Hepatocyte (in vitro differentiated cells): ENCODE measurements around the gene GAGE12G. TPM values are rescaled to one million over a fixed set of nuclear protein-coding genes. Genes with fewer than 3 reads are reported as not detected.
"Not testable (repeated sequence)": the region's sequence is repeated elsewhere in the genome, so short reads cannot be mapped to it uniquely, and the experiment has no call there.

ENCODE experiments used
- DNase-seq: peaks from one replicate; pipeline ENCODE4 v3.0.0-alpha.2; 2016; ENCODE audit warnings: low spot score
- H2AFZ ChIP-seq: fragments of 200-600 bp; sonication (generic); 2 replicates; pipeline ENCODE4 v1.6.0; 2016; ENCODE audit warnings: antibody characterized with exemption, mild to moderate bottlenecking
- H3K27ac ChIP-seq: fragments of 200-600 bp; sonication (generic); 2 replicates; pipeline ENCODE4 v1.5.1; 2016; ENCODE audit warnings: mild to moderate bottlenecking
- H3K27me3 ChIP-seq: fragments of 200-600 bp; sonication (generic); 2 replicates; pipeline ENCODE4 v1.6.1; 2016
- H3K36me3 ChIP-seq: fragments of 200-600 bp; sonication (generic); replicated peaks from 2 replicates; pipeline ENCODE4 v1.5.1; 2016; ENCODE audit warnings: low read depth; ENCODE audit not compliant: insufficient read depth
- H3K4me1 ChIP-seq: fragments of 200-600 bp; sonication (generic); 2 replicates; pipeline ENCODE4 v1.5.1; 2016; ENCODE audit warnings: mild to moderate bottlenecking, moderate library complexity; ENCODE audit not compliant: insufficient read depth
- H3K4me2 ChIP-seq: fragments of 200-600 bp; sonication (generic); 2 replicates; pipeline ENCODE4 v1.6.0; 2016
- H3K4me3 ChIP-seq: fragments of 200-600 bp; sonication (generic); 2 replicates; pipeline ENCODE4 v1.5.1; 2016; ENCODE audit warnings: mild to moderate bottlenecking
- H3K79me2 ChIP-seq: fragments of 200-600 bp; sonication (generic); 2 replicates; pipeline ENCODE4 v1.6.0; 2017; ENCODE audit warnings: mild to moderate bottlenecking
- H3K9me2 ChIP-seq: fragments of 200-600 bp; sonication (generic); replicated peaks from 2 replicates; pipeline ENCODE4 v1.6.0; 2017; ENCODE audit warnings: mild to moderate bottlenecking; ENCODE audit not compliant: insufficient read depth
- H3K9me3 ChIP-seq: fragments of 200-600 bp; sonication (generic); 2 replicates; pipeline ENCODE4 v1.5.1; 2016; ENCODE audit warnings: low read depth, mild to moderate bottlenecking
- H4K20me1 ChIP-seq: fragments of 200-600 bp; sonication (generic); 2 replicates; pipeline ENCODE4 v1.6.0; 2016; ENCODE audit warnings: mild to moderate bottlenecking; ENCODE audit not compliant: insufficient read depth, poor library complexity, severe bottlenecking
- WGBS: methylation state at CpG from one replicate; pipeline ENCODE4 v1.1.6; 2016; ENCODE audit warnings: low lambda C conversion rate; ENCODE audit errors: missing lambda C conversion rate; 5-methylcytosine and 5-hydroxymethylcytosine counted together
- polyA plus RNA-seq: library from polyadenylated mRNA; unstranded; fragments of >200 nt; fragmentation: Nextera tagmentation; extraction: Ambion mirVana; gene quantifications from 2 replicates; pipeline ENCODE4 v1.2.1, GENCODE V29; 2016
- total RNA-seq: library from RNA; depleted of rRNA; stranded (reverse); fragments of >200 nt; gene quantifications from 2 replicates; pipeline ENCODE4 v1.2.3, GENCODE V29; 2014

Gene GAGE12G
- total RNA-seq (not detected in 2 replicates), polyA plus RNA-seq (not detected in 2 replicates)

GRCh38 chrX:49570100-49570499 lies at the start of gene GAGE12G:
Gene GAGE12G, plus strand, starts transcription at chrX:49570400. Its CDS starts 1,155 bp downstream, at chrX:49571555.
- H3K27ac ChIP-seq, H3K79me2 ChIP-seq, H2AFZ ChIP-seq, H4K20me1 ChIP-seq, H3K4me2 ChIP-seq, H3K9me3 ChIP-seq, DNase-seq, H3K36me3 ChIP-seq, H3K27me3 ChIP-seq, H3K4me3 ChIP-seq, H3K9me2 ChIP-seq, H3K4me1 ChIP-seq: not testable (repeated sequence)
- no CpG with 5 or more reads among the region's 16 CpGs for WGBS

DNA sequence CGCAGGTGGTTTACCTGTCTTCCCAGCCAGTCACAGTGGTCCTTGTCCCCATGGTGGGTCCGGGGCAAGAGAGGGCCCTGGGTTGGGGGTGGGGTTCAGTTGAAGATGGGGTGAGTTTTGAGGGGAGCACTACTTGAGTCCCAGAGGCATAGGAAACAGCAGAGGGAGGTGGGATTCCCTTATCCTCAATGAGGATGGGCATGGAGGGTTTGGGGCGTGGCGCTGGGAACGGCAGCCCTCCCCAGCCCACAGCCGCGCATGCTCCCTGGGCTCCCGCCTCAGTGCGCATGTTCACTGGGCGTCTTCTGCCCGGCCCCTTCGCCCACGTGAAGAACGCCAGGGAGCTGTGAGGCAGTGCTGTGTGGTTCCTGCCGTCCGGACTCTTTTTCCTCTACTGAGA lies 38.3 kb upstream of the GAGE12G start, which contains the start of gene GAGE12C:
Gene GAGE12C (plus strand): TSS at position 301 of the 400 bp plus-strand sequence. CDS start 1,155 bp downstream, outside the sequence.
- not testable (repeated sequence) for H3K9me2 ChIP-seq, H3K36me3 ChIP-seq, H3K9me3 ChIP-seq, H2AFZ ChIP-seq, H3K4me3 ChIP-seq, H3K4me2 ChIP-seq, H3K79me2 ChIP-seq, H4K20me1 ChIP-seq, H3K27me3 ChIP-seq, H3K4me1 ChIP-seq, DNase-seq, H3K27ac ChIP-seq
- no CpG with 5 or more reads among the region's 16 CpGs for WGBS

GRCh38 chrX:49541433-49541832 lies 28.8 kb upstream of the GAGE12G start, which contains the start of gene GAGE12D:
Gene GAGE12D, plus strand, starts transcription at chrX:49541733. Its CDS starts 1,155 bp downstream, at chrX:49542888.
- not testable (repeated sequence) for H2AFZ ChIP-seq, H3K79me2 ChIP-seq, H3K4me3 ChIP-seq, DNase-seq, H4K20me1 ChIP-seq, H3K4me2 ChIP-seq, H3K27ac ChIP-seq, H3K4me1 ChIP-seq, H3K9me2 ChIP-seq, H3K27me3 ChIP-seq, H3K9me3 ChIP-seq, H3K36me3 ChIP-seq
- WGBS: no CpG with 5 or more reads among the region's 16 CpGs

GRCh38 chrX:49550989-49551388 lies 19.2 kb upstream of the GAGE12G start, which contains the start of gene GAGE12E:
Gene GAGE12E, plus strand, starts transcription at chrX:49551289. Its CDS starts 1,155 bp downstream, at chrX:49552444.
- H3K79me2 ChIP-seq, H3K4me2 ChIP-seq, H3K9me2 ChIP-seq, H3K4me1 ChIP-seq, H3K27ac ChIP-seq, H2AFZ ChIP-seq, H3K9me3 ChIP-seq, H3K27me3 ChIP-seq, DNase-seq, H4K20me1 ChIP-seq, H3K36me3 ChIP-seq, H3K4me3 ChIP-seq: not testable (repeated sequence)
- WGBS: no CpG with 5 or more reads among the region's 16 CpGs

DNA sequence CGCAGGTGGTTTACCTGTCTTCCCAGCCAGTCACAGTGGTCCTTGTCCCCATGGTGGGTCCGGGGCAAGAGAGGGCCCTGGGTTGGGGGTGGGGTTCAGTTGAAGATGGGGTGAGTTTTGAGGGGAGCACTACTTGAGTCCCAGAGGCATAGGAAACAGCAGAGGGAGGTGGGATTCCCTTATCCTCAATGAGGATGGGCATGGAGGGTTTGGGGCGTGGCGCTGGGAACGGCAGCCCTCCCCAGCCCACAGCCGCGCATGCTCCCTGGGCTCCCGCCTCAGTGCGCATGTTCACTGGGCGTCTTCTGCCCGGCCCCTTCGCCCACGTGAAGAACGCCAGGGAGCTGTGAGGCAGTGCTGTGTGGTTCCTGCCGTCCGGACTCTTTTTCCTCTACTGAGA lies 9.7 kb upstream of the GAGE12G start, which contains the start of gene GAGE12F:
Gene GAGE12F (plus strand): TSS at position 301 of the 400 bp plus-strand sequence. CDS start 1,155 bp downstream, outside the sequence.
- H3K79me2 ChIP-seq, H3K9me2 ChIP-seq, DNase-seq, H4K20me1 ChIP-seq, H3K4me1 ChIP-seq, H3K27me3 ChIP-seq, H3K27ac ChIP-seq, H3K4me3 ChIP-seq, H3K36me3 ChIP-seq, H2AFZ ChIP-seq, H3K4me2 ChIP-seq, H3K9me3 ChIP-seq: not testable (repeated sequence)
- WGBS: no CpG with 5 or more reads among the region's 16 CpGs

- H3K4me2 ChIP-seq, H2AFZ ChIP-seq, H3K4me3 ChIP-seq, DNase-seq, H3K9me3 ChIP-seq, H3K36me3 ChIP-seq, H3K9me2 ChIP-seq, H3K27me3 ChIP-seq, H4K20me1 ChIP-seq, H3K79me2 ChIP-seq, H3K4me1 ChIP-seq, H3K27ac ChIP-seq: not testable (repeated sequence)
- no CpG with 5 or more reads among the region's 11 CpGs for WGBS
Measured at GRCh38 chrX:49568728-49569127, 1.5 kb upstream of the GAGE12G start.

- DNase-seq, H3K27me3 ChIP-seq, H2AFZ ChIP-seq, H3K4me3 ChIP-seq, H4K20me1 ChIP-seq, H3K9me2 ChIP-seq, H3K79me2 ChIP-seq, H3K36me3 ChIP-seq, H3K4me1 ChIP-seq, H3K4me2 ChIP-seq, H3K27ac ChIP-seq, H3K9me3 ChIP-seq: not testable (repeated sequence)
- WGBS: no CpG with 5 or more reads among the region's 13 CpGs
Measured at GRCh38 chrX:49569152-49569551, 1.0 kb upstream of the GAGE12G start.

- not testable (repeated sequence) for H2AFZ ChIP-seq, H4K20me1 ChIP-seq, H3K9me3 ChIP-seq, H3K4me3 ChIP-seq, H3K4me1 ChIP-seq, H3K27ac ChIP-seq, H3K9me2 ChIP-seq, H3K27me3 ChIP-seq, DNase-seq, H3K36me3 ChIP-seq, H3K4me2 ChIP-seq, H3K79me2 ChIP-seq
- WGBS: no CpG with 5 or more reads among the region's 16 CpGs
Measured at GRCh38 chrX:49579649-49580048, 9.4 kb downstream of the GAGE12G start, which contains the start of gene GAGE12H. Gene GAGE12H, plus strand, starts transcription at chrX:49579949. Its CDS starts 1,155 bp downstream, at chrX:49581104.

DNA sequence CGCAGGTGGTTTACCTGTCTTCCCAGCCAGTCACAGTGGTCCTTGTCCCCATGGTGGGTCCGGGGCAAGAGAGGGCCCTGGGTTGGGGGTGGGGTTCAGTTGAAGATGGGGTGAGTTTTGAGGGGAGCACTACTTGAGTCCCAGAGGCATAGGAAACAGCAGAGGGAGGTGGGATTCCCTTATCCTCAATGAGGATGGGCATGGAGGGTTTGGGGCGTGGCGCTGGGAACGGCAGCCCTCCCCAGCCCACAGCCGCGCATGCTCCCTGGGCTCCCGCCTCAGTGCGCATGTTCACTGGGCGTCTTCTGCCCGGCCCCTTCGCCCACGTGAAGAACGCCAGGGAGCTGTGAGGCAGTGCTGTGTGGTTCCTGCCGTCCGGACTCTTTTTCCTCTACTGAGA lies 19.0 kb downstream of the GAGE12G start, which contains the start of gene GAGE2A:
Gene GAGE2A (plus strand): TSS at position 301 of the 400 bp plus-strand sequence. CDS start 1,155 bp downstream, outside the sequence.
- no CpG with 5 or more reads among the region's 16 CpGs for WGBS
- H3K9me3 ChIP-seq, H3K4me3 ChIP-seq, DNase-seq, H4K20me1 ChIP-seq, H3K27me3 ChIP-seq, H3K9me2 ChIP-seq, H3K4me2 ChIP-seq, H3K27ac ChIP-seq, H3K36me3 ChIP-seq, H3K4me1 ChIP-seq, H2AFZ ChIP-seq, H3K79me2 ChIP-seq: not testable (repeated sequence)
